Measurements from ENCODE around the gene ACHE. TPM values are rescaled to one million over a fixed set of nuclear protein-coding genes. Genes with fewer than 3 reads are reported as not detected.

The ACHE gene
- total RNA-seq, 2 donors from 2014 or later, result 5.3 to 11.7 TPM

- Histone ChIP-seq H3K27me3 (peaks cover 7% of the 10 kb centered on the region), H3K27ac (no peak overlapping the region), H3K36me3 (no peaks in the 10 kb centered on the region), H3K4me1 (peaks cover 6% of the 10 kb centered on the region), H3K9ac (ENCODE audit: low read depth in 2 of 2, low read length in 2 of 2) (no peak overlapping the region), H3K9me3 (no peaks in the 10 kb centered on the region), H3K4me3 (no peak overlapping the region)
- intact Hi-C loops (cut with DNase I), result loop anchor here (5.0 kb wide), 1 partner anchor 66 kb away; the partner anchor contains the start of gene MUC12
- no peak for TF ChIP-seq CTCF (IDR thresholded peaks at IDR 0.05)
- no peak for DNase-seq
Measured at GRCh38 chr7:100900978-100901377, 5.3 kb upstream of the ACHE start.

- DNase-seq, result no peak
- Histone ChIP-seq H3K9ac (ENCODE audit: low read depth in 2 of 2, low read length in 2 of 2) (no peak overlapping the region), H3K27me3 (peaks cover 21% of the 10 kb centered on the region), H3K36me3 (no peaks in the 10 kb centered on the region), H3K4me3 (no peak overlapping the region), H3K27ac (no peak overlapping the region), H3K9me3 (no peaks in the 10 kb centered on the region), H3K4me1 (peaks cover 16% of the 10 kb centered on the region)
- intact Hi-C loops (cut with DNase I), result loop anchor here (5.0 kb wide), 1 partner anchor 178 kb away; no protein-coding TSS in a partner anchor
- no peak for TF ChIP-seq CTCF (IDR thresholded peaks at IDR 0.05)
Measured at GRCh38 chr7:100899432-100899831, 3.7 kb upstream of the ACHE start.

- peaks cover 16% of the 10 kb centered on the region for H3K4me1 ChIP-seq
- peaks cover 21% of the 10 kb centered on the region for H3K27me3 ChIP-seq
- intact Hi-C loops (cut with DNase I), result loop anchor here (2.0 to 5.0 kb wide), 2 partner anchors 179 to 239 kb away; no protein-coding TSS in a partner anchor
- no peaks in the 10 kb centered on the region for H3K36me3 ChIP-seq
- H3K27ac ChIP-seq, result peak overlapping the region; percentile 72
- no peak for TF ChIP-seq CTCF (IDR thresholded peaks at IDR 0.05)
- H3K9ac ChIP-seq (ENCODE audit: low read depth in 2 of 2, low read length in 2 of 2), result peak overlapping the region in 1 of 2 donors; percentile 43
- peak; percentile 79 for DNase-seq
- H3K4me3 ChIP-seq, result no peak overlapping the region
- no peaks in the 10 kb centered on the region for H3K9me3 ChIP-seq
Measured at GRCh38 chr7:100897772-100898454, 2.2 kb upstream of the ACHE start.

- no peaks in the 10 kb centered on the region for H3K9me3 ChIP-seq
- H3K27ac ChIP-seq, result peak overlapping the region; percentile 72
- H3K4me3 ChIP-seq, result peak overlapping the region; percentile 44
- peaks cover 21% of the 10 kb centered on the region for H3K27me3 ChIP-seq
- H3K9ac ChIP-seq (ENCODE audit: low read depth in 2 of 2, low read length in 2 of 2), result peak overlapping the region; percentile 43 to 56
- peak; percentile 62 for TF ChIP-seq CTCF (IDR thresholded peaks at IDR 0.05)
- peaks cover 16% of the 10 kb centered on the region for H3K4me1 ChIP-seq
- intact Hi-C loops (cut with DNase I), result loop anchor here (2.0 to 5.0 kb wide), 2 partner anchors 180 to 240 kb away; no protein-coding TSS in a partner anchor
- peak; percentile 81 for DNase-seq
- H3K36me3 ChIP-seq, result no peaks in the 10 kb centered on the region
Measured at GRCh38 chr7:100896732-100897608, 1.3 kb upstream of the ACHE start.

GRCh38 chr7:100895956-100896731 is 456 bp upstream of the ACHE start:
- Histone ChIP-seq H3K9me3 (no peaks in the 10 kb centered on the region), H3K27me3 (peaks cover 21% of the 10 kb centered on the region), H3K9ac (ENCODE audit: low read depth in 2 of 2, low read length in 2 of 2) (peak overlapping the region; percentile 35 to 43), H3K36me3 (no peaks in the 10 kb centered on the region), H3K4me1 (peaks cover 16% of the 10 kb centered on the region), H3K4me3 (peak overlapping the region; percentile 44), H3K27ac (no peak overlapping the region)
- peak; percentile 76 for DNase-seq
- no peak for TF ChIP-seq CTCF (IDR thresholded peaks at IDR 0.05)
- intact Hi-C loops (cut with DNase I), result loop anchor here (2.0 to 5.0 kb wide), 2 partner anchors 181 to 241 kb away; no protein-coding TSS in a partner anchor

All from colonic mucosa (tissue), 4 donors.